ENCODE data around the gene CLTA. TPM values are rescaled to one million over a fixed set of nuclear protein-coding genes. Genes with fewer than 3 reads are reported as not detected.

CLTA gene
- total and polyA plus RNA-seq, 2 donors (not counting 3 experiments of a cell fraction or from before 2014, with no cell fraction given) = 229 to 317 TPM

- TF ChIP-seq, protein P1, sequence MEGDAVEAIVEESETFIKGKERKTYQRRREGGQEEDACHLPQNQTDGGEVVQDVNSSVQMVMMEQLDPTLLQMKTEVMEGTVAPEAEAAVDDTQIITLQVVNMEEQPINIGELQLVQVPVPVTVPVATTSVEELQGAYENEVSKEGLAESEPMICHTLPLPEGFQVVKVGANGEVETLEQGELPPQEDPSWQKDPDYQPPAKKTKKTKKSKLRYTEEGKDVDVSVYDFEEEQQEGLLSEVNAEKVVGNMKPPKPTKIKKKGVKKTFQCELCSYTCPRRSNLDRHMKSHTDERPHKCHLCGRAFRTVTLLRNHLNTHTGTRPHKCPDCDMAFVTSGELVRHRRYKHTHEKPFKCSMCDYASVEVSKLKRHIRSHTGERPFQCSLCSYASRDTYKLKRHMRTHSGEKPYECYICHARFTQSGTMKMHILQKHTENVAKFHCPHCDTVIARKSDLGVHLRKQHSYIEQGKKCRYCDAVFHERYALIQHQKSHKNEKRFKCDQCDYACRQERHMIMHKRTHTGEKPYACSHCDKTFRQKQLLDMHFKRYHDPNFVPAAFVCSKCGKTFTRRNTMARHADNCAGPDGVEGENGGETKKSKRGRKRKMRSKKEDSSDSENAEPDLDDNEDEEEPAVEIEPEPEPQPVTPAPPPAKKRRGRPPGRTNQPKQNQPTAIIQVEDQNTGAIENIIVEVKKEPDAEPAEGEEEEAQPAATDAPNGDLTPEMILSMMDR (IDR thresholded peaks at IDR 0.05; ENCODE audit: extremely low read depth in 1 of 2, insufficient read depth in 1 of 2, low read depth in 1 of 2, low read length in 2 of 2) = no peak
- no peak for TF ChIP-seq GATA2 (IDR thresholded peaks at IDR 0.05; ENCODE audit: insufficient read depth, insufficient read length, low read depth, low read length)
- no peak for TF ChIP-seq MYC (IDR thresholded peaks at IDR 0.05; ENCODE audit: low read depth, low read length)
- no peak for TF ChIP-seq POLR2AphosphoS5 (IDR thresholded peaks at IDR 0.05; ENCODE audit: insufficient read depth, low read depth, low read length)
- TF ChIP-seq JUN (IDR thresholded peaks at IDR 0.05; ENCODE audit: borderline replicate concordance, insufficient read depth, insufficient read length, low read depth) = no peak
- BruUV-seq (replicated peaks) = no TSS peak
Measured at GRCh38 chr9:36173861-36174260, 16.9 kb upstream of the CLTA start.

GRCh38 chr9:36174271-36174670 lies 16.4 kb upstream of the CLTA start:
- Histone ChIP-seq H3K27ac (ENCODE audit: insufficient read depth, low read depth, low read length) (no peak overlapping the region), H4K20me1 (replicated peaks; ENCODE audit: control insufficient read depth, extremely low read depth, insufficient read depth, low read length) (no peaks in the 10 kb centered on the region), H3K4me3 (replicated peaks in 1 of 3; ENCODE audit: insufficient read depth in 1 of 3, low read depth in 1 of 3, low read length in 3 of 3) (no peak overlapping the region), H2AFZ (ENCODE audit: low read depth, low read length) (no peak overlapping the region), H3K27me3 (ENCODE audit: control insufficient read depth in 2 of 2, insufficient read depth in 2 of 2, low read length in 2 of 2) (no peaks in the 10 kb centered on the region), H3K9me1 (replicated peaks; ENCODE audit: control insufficient read depth, extremely low read depth, insufficient read depth, low read length) (no peaks in the 10 kb centered on the region), H3K36me3 (ENCODE audit: control insufficient read depth in 2 of 2, extremely low read depth in 1 of 2, insufficient read depth in 2 of 2, low read length in 2 of 2) (no peaks in the 10 kb centered on the region), H3K4me2 (ENCODE audit: insufficient read depth, low read length) (no peak overlapping the region), H3K79me2 (ENCODE audit: control insufficient read depth, insufficient read depth, low read length) (no peaks in the 10 kb centered on the region), H3K9ac (replicated peaks; ENCODE audit: extremely low read depth, insufficient read depth, low read length) (no peak overlapping the region), H3K4me1 (ENCODE audit: control insufficient read depth, extremely low read depth, insufficient read depth, low read length) (no peaks in the 10 kb centered on the region), H3K9me3 (replicated peaks; ENCODE audit: control insufficient read depth, insufficient read depth, low read length) (no peaks in the 10 kb centered on the region)
- DNase-seq (ENCODE audit: low read depth, low spot score) (no peak), FAIRE-seq (no peak)
- ChIA-PET CTCF (interaction anchor here (0.6 to 4.0 kb wide), 3 partner anchors 15 to 166 kb away, joined by 3 to 19 read pairs (median 4); partner anchors contain the start of gene CLTA), POLR2A (no interaction called here)
- no TSS peak for BruUV-seq (replicated peaks)
- TF ChIP-seq JUN (IDR thresholded peaks at IDR 0.05; ENCODE audit: borderline replicate concordance, insufficient read depth, insufficient read length, low read depth) (no peak), GATA2 (IDR thresholded peaks at IDR 0.05; ENCODE audit: insufficient read depth, insufficient read length, low read depth, low read length) (no peak), POLR2AphosphoS5 (IDR thresholded peaks at IDR 0.05; ENCODE audit: insufficient read depth, low read depth, low read length) (no peak), MAX (IDR thresholded peaks at IDR 0.05; ENCODE audit: insufficient read depth, insufficient read length) (no peak), FOS (IDR thresholded peaks at IDR 0.05; ENCODE audit: borderline replicate concordance, insufficient read depth, low read length) (no peak), POLR2A (IDR thresholded peaks at IDR 0.05; ENCODE audit: low read depth, low read length) (no peak)
- TF ChIP-seq, protein P1 (IDR thresholded peaks at IDR 0.05; ENCODE audit: extremely low read depth in 1 of 2, insufficient read depth in 1 of 2, low read depth in 1 of 2, low read length in 2 of 2) = no peak
- dilution Hi-C loops (cut with MboI; ENCODE audit: extremely low pct_ligation_motif_present, low sequenced_read_pairs) = no loop called here
- intact Hi-C loops (cut with micrococcal nuclease) = no loop called here

More at GRCh38 chr9:36173861-36174260, 16.9 kb upstream of the CLTA start:
- H3K9me3 ChIP-seq (replicated peaks; ENCODE audit: control insufficient read depth, insufficient read depth, low read length) = no peaks in the 10 kb centered on the region
- dilution Hi-C loops (cut with MboI; ENCODE audit: extremely low pct_ligation_motif_present, low sequenced_read_pairs) (no loop called here), intact Hi-C loops (cut with micrococcal nuclease) (no loop called here)
- H3K9me1 ChIP-seq (replicated peaks; ENCODE audit: control insufficient read depth, extremely low read depth, insufficient read depth, low read length) = no peaks in the 10 kb centered on the region
- FAIRE-seq = no peak
- H3K27ac ChIP-seq (ENCODE audit: insufficient read depth, low read depth, low read length) = no peak overlapping the region
- H3K4me2 ChIP-seq (ENCODE audit: insufficient read depth, low read length) = no peak overlapping the region
- H3K4me1 ChIP-seq (ENCODE audit: control insufficient read depth, extremely low read depth, insufficient read depth, low read length) = no peaks in the 10 kb centered on the region
- H3K4me3 ChIP-seq (replicated peaks in 1 of 3; ENCODE audit: insufficient read depth in 1 of 3, low read depth in 1 of 3, low read length in 3 of 3) = no peak overlapping the region
- ChIA-PET POLR2A (interaction anchor here (0.6 kb wide), 1 partner anchor 72 kb away, joined by 3 read pairs; no protein-coding TSS in a partner anchor), CTCF (interaction anchor here (0.6 to 4.0 kb wide), 3 partner anchors 15 to 166 kb away, joined by 3 to 19 read pairs (median 4); partner anchors contain the start of gene CLTA)
- no peak overlapping the region for H2AFZ ChIP-seq (ENCODE audit: low read depth, low read length)
- no peak for DNase-seq (ENCODE audit: low read depth, low spot score)
- H3K27me3 ChIP-seq (ENCODE audit: control insufficient read depth in 2 of 2, insufficient read depth in 2 of 2, low read length in 2 of 2) = no peaks in the 10 kb centered on the region
- no peaks in the 10 kb centered on the region for H4K20me1 ChIP-seq (replicated peaks; ENCODE audit: control insufficient read depth, extremely low read depth, insufficient read depth, low read length)
- H3K9ac ChIP-seq (replicated peaks; ENCODE audit: extremely low read depth, insufficient read depth, low read length) = no peak overlapping the region
- H3K36me3 ChIP-seq (ENCODE audit: control insufficient read depth in 2 of 2, extremely low read depth in 1 of 2, insufficient read depth in 2 of 2, low read length in 2 of 2) = no peaks in the 10 kb centered on the region
- no peaks in the 10 kb centered on the region for H3K79me2 ChIP-seq (ENCODE audit: control insufficient read depth, insufficient read depth, low read length)

All from endothelial cell of umbilical vein (primary cell).